ENCODE measurements around the gene RAMP2. TPM values are rescaled to one million over a fixed set of nuclear protein-coding genes. Genes with fewer than 3 reads are reported as not detected.

Gene RAMP2
- total and polyA plus RNA-seq, 2 of the 13 experiments (the other 11 are each of a cell fraction or from before 2014, with no cell fraction given), result 1.4 to 5.2 TPM

DNA sequence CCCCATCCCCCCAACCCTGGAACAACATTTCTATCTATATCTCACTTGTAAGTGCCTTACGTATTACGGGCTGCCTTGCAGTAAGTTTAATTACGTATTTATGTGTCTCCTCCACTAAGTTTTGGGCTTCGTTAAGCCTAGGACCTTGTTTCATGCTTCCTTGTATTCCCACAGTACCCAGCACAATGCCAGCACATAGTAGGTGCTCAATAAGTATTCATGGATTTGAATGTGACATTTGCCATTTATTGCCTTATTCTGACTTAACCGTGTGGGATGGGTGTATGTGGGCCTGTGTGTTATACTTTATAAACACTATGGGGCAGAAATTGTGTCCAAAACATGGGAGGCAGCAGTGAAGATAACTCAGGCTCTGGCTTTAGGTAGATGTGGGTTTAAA is 31.5 kb downstream of the RAMP2 start (continued):
- no peak for TF ChIP-seq ZNF142 (CRISPR knock-in tag; IDR thresholded peaks at IDR 0.05)
- no peak for TF ChIP-seq FOXA3 (CRISPR knock-in tag; IDR thresholded peaks at IDR 0.05)
- 0 out of 2 replicates have a peak, but pooled peaks have one; percentile 24 for TF ChIP-seq TRIM24 (CRISPR knock-in tag; IDR thresholded peaks at IDR 0.05)
- TF ChIP-seq, protein P1, sequence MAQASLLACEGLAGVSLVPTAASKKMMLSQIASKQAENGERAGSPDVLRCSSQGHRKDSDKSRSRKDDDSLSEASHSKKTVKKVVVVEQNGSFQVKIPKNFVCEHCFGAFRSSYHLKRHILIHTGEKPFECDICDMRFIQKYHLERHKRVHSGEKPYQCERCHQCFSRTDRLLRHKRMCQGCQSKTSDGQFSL (CRISPR knock-in tag; IDR thresholded peaks at IDR 0.05), result no peak
- 0 out of 2 replicates have a peak, but pooled peaks have one; percentile 39 for TF ChIP-seq POLR2AphosphoS2 (IDR thresholded peaks at IDR 0.05; ENCODE audit: low read depth, low read length)
- TF ChIP-seq REPIN1 (CRISPR knock-in tag; IDR thresholded peaks at IDR 0.05; ENCODE audit: borderline replicate concordance, low read depth), result no peak
- no peak for TF ChIP-seq MZF1 (CRISPR knock-in tag; IDR thresholded peaks at IDR 0.05; ENCODE audit: borderline replicate concordance)
- no peak for TF ChIP-seq SIX4 (CRISPR knock-in tag; IDR thresholded peaks at IDR 0.05)
- TF ChIP-seq HNRNPL (IDR thresholded peaks at IDR 0.05; ENCODE audit: low read depth, low read length), result no peak
- no peak for TF ChIP-seq ATAD3A (CRISPR knock-in tag; IDR thresholded peaks at IDR 0.05)
- no peak for TF ChIP-seq TCF7L2 (IDR thresholded peaks at IDR 0.05; ENCODE audit: low read depth, low read length)
- TF ChIP-seq, protein P2, sequence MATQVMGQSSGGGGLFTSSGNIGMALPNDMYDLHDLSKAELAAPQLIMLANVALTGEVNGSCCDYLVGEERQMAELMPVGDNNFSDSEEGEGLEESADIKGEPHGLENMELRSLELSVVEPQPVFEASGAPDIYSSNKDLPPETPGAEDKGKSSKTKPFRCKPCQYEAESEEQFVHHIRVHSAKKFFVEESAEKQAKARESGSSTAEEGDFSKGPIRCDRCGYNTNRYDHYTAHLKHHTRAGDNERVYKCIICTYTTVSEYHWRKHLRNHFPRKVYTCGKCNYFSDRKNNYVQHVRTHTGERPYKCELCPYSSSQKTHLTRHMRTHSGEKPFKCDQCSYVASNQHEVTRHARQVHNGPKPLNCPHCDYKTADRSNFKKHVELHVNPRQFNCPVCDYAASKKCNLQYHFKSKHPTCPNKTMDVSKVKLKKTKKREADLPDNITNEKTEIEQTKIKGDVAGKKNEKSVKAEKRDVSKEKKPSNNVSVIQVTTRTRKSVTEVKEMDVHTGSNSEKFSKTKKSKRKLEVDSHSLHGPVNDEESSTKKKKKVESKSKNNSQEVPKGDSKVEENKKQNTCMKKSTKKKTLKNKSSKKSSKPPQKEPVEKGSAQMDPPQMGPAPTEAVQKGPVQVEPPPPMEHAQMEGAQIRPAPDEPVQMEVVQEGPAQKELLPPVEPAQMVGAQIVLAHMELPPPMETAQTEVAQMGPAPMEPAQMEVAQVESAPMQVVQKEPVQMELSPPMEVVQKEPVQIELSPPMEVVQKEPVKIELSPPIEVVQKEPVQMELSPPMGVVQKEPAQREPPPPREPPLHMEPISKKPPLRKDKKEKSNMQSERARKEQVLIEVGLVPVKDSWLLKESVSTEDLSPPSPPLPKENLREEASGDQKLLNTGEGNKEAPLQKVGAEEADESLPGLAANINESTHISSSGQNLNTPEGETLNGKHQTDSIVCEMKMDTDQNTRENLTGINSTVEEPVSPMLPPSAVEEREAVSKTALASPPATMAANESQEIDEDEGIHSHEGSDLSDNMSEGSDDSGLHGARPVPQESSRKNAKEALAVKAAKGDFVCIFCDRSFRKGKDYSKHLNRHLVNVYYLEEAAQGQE (IDR thresholded peaks at IDR 0.05; ENCODE audit: borderline replicate concordance in 1 of 2, low read depth in 1 of 2, low read length in 2 of 2), result no peak
- TF ChIP-seq ATF5 (CRISPR knock-in tag; IDR thresholded peaks at IDR 0.05; ENCODE audit: low read depth), result no peak
- TF ChIP-seq ZNF816 (CRISPR knock-in tag; IDR thresholded peaks at IDR 0.05; ENCODE audit: borderline replicate concordance), result 0 out of 2 replicates have a peak, but pooled peaks have one; percentile 45
- TF ChIP-seq MIXL1 (CRISPR knock-in tag; IDR thresholded peaks at IDR 0.05), result no peak
- no peak for TF ChIP-seq RFXANK (CRISPR knock-in tag; IDR thresholded peaks at IDR 0.05)
- no peak for TF ChIP-seq KLF6 (CRISPR knock-in tag; IDR thresholded peaks at IDR 0.05)
- TF ChIP-seq ZNF720 (CRISPR knock-in tag; IDR thresholded peaks at IDR 0.05), result no peak
